Kidney glomerular epithelial cell (primary cell): ENCODE measurements around the gene SERINC3.
A peak's percentile ranks its signal among the peaks of the same experiment; 100 is the strongest.
"Not testable (repeated sequence)": the region's sequence is repeated elsewhere in the genome, so short reads cannot be mapped to it uniquely, and the experiment has no call there.

Experiments used
- DNase-seq: peaks from one replicate; lab custom pipeline; 2025; lab: John Stamatoyannopoulos, UW

SERINC3 gene

DNA sequence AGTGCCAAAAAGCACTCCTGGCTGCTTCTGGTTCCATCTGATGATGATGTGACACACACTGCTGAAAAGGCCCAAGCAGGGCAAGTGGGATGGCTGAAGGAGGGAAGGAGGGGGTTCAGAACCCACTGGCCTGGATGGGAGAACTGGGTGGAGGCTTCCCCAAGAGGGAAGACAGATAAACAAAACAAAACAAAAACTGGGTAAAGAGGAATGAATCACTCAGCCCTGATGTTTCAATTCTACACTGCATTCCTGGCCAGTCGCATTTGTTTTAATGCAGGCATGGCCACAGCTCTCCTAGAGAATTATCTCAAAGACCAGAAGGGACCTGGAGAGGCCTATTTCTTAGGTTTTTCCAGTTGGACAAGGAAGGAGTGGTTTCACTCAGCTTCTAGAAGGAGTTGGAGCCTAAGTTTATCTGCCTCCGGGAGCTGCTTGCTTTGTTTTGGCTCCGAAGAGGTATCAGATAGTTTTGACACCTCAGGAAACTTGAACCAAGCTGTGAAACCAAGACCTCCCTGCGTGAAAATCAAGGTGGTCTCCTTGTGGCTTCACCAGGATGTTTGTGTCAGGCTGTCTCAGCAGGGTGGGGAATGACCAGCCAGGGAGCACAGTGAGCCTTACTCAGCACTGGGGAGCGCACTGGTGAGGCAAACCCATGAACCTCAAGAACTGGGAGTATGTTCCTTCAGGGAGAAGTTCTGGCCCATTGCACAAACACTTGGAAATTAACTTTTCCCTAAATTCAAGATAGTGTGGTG is 30.1 kb downstream of the SERINC3 start:
- no peak for DNase-seq

DNA sequence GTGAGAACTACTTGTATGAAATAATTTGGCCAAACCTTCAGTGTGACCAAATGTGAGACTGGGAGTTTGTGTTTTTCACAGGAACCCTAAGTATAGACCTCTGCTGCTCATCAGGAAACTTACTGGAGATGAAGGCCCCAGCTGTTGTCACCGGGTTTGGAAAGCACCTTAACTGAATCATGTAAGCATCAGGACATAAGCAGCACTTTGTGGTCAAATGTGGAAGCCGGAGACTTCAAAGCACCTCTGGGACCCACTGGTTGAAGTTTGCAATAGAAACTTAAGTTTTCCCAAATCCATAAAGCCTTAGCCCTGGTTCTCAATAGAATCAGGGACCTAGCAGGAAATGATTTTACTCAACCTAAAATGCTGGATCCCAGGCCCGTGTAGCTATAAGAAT is 31.9 kb downstream of the SERINC3 start:
- no peak for DNase-seq

- DNase-seq: no peak
Measured at GRCh38 chr20:44489223-44489622, 32.6 kb downstream of the SERINC3 start.

GRCh38 chr20:44488551-44488950 is 33.3 kb downstream of the SERINC3 start:
- DNase-seq: no peak

- no peak for DNase-seq
Measured at GRCh38 chr20:44485830-44486198, 36.1 kb downstream of the SERINC3 start.

- DNase-seq: no peak
Measured at GRCh38 chr20:44485078-44485829, 36.6 kb downstream of the SERINC3 start.

DNA sequence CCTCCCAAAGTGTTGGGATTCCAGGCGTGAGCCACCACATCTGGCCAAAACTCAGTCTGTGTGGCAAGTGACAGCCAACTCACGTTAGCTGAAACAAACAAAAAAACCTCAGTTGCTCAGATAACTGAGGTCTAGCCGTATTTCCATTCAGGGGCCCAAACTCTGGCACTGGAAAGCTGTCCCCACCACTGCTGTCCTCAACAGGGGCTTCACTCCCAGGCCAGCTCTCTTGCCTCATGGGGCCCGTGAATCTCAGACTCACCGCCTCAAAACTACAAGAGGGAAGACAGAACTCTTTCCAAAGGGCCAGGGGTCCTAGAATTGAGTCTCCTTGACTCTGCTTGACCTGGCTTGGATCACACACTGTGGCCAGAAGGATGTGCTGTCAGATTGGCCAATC is 38.8 kb downstream of the SERINC3 start:
- DNase-seq: no peak

DNA sequence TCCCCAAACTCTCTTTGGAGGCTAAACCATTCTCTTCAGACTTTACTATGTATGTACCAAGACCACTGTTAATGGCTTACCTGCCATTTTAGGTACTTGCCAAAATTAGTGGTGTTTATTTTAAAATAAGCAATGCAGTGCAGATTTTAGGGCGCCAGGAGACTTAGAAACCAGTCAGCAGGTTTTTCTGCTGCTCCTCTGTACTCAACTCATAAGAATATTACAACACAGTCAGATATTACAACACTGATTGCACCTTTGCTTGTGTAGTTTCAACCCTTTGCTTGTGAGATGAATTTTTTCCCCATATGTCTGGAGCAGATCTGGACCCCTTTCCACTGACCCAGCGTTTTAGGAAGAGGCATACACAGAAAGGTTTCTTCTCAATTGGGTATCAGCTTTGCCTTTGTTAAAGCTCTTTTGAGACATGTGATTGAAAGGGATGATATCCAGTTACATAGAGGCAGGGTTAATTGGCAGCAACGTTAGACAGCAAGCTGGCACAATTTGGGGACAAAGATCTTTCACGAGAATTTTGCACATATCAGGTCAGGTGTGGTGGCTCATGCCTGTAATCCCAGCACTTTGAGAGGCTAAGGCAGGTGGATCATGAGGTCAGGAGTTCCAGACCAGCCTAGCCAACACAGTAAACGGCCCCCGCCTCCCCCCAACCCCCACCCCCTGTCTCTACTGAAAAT is 40.0 kb downstream of the SERINC3 start:
- no peak for DNase-seq

- DNase-seq: no peak
Measured at GRCh38 chr20:44480097-44480496, 41.8 kb downstream of the SERINC3 start.

DNA sequence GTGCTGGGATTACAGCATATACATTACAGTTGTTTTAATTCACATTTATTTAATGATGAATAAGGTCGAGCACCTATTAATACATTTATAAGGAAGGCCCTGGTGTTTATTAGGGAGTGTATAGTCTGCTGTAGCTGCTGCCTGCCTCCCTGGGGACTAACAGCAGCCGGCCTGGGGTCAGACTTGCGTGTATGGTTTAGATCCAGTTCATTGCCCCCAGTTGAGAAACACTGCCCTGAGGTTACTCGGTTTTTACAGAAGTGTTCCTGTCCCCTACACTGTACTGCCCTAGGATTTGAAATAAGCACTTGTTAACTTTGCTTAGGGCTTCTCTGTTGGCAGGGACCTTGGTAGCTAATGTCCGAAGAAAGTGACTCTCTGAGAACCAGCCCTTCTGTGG is 42.2 kb downstream of the SERINC3 start:
- no peak for DNase-seq

GRCh38 chr20:44478206-44478605 is 43.7 kb downstream of the SERINC3 start:
- DNase-seq: no peak

- no peak for DNase-seq
Measured at GRCh38 chr20:44477151-44477550, 44.7 kb downstream of the SERINC3 start.

GRCh38 chr20:44475694-44476560 is 45.9 kb downstream of the SERINC3 start, which contains the start of gene TTPAL:
TTPAL (plus strand) TSS chr20:44475874; CDS start chr20:44480000, 4,126 bp downstream.
- DNase-seq: peak; percentile 80

GRCh38 chr20:44475372-44475693 is 46.5 kb downstream of the SERINC3 start:
- no peak for DNase-seq

- not testable (repeated sequence) for DNase-seq
Measured at GRCh38 chr20:44472283-44472682, 49.6 kb downstream of the SERINC3 start.

- DNase-seq: no peak
Measured at GRCh38 chr20:44471481-44471882, 50.4 kb downstream of the SERINC3 start.

GRCh38 chr20:44470327-44470726 is 51.5 kb downstream of the SERINC3 start:
- DNase-seq: no peak

- no peak for DNase-seq
Measured at GRCh38 chr20:44468044-44468782, 53.7 kb downstream of the SERINC3 start.

- no peak for DNase-seq
Measured at GRCh38 chr20:44467289-44467883, 54.5 kb downstream of the SERINC3 start.

- DNase-seq: no peak
Measured at GRCh38 chr20:44465001-44465560, 56.8 kb downstream of the SERINC3 start.

- no peak for DNase-seq
Measured at GRCh38 chr20:44464514-44464913, 57.4 kb downstream of the SERINC3 start.
